ENCODE measurements around the gene CDH16.

GRCh38 chr16:66933776-66934137 lies 15.1 kb upstream of the CDH16 start:
- TF ChIP-seq POLR2A (IDR thresholded peaks at IDR 0.05; ENCODE audit: low read depth, low read length) = no peak
- no peak for TF ChIP-seq POLR2AphosphoS5 (IDR thresholded peaks at IDR 0.05; ENCODE audit: low read depth, low read length)
- TF ChIP-seq SPI1 (IDR thresholded peaks at IDR 0.05; ENCODE audit: low read depth, low read length) = no peak
- TF ChIP-seq TAF1 (IDR thresholded peaks at IDR 0.05; ENCODE audit: low read depth, low read length) = no peak
- TF ChIP-seq POU2F2 (IDR thresholded peaks at IDR 0.05; ENCODE audit: low read depth, low read length) = no peak

Data from GM12891 (cell line).